WERI-Rb-1 (cell line): ENCODE measurements around the gene ABCC8.

Source experiments
- DNase-seq: peaks from one replicate; pipeline ENCODE4 v3.0.0-alpha.2; 2020
- H3K27ac ChIP-seq: fragments of 250-450 bp; sonication (Bioruptor Pico); 2 replicates; pipeline ENCODE4 v1.5.1; 2020; ENCODE audit warnings: mild to moderate bottlenecking, moderate library complexity
- H3K27me3 ChIP-seq: fragments of 250-450 bp; sonication (Bioruptor Pico); 2 replicates; pipeline ENCODE4 v1.5.1; 2021; ENCODE audit warnings: mild to moderate bottlenecking, low read depth, moderate library complexity; ENCODE audit not compliant: insufficient read depth, severe bottlenecking
- H3K36me3 ChIP-seq: fragments of 250-450 bp; sonication (Bioruptor Pico); 2 replicates; pipeline ENCODE4 v1.5.1; 2020; ENCODE audit warnings: mild to moderate bottlenecking, moderate library complexity
- H3K4me3 ChIP-seq: 2 replicates; pipeline ENCODE4 v1.5.1; 2011; ENCODE audit warnings: low read depth, mild to moderate bottlenecking, control low read depth, low read length
- H3K9me3 ChIP-seq: fragments of 250-450 bp; sonication (Bioruptor Pico); 2 replicates; pipeline ENCODE4 v1.5.1; 2021; ENCODE audit warnings: mild to moderate bottlenecking, moderate library complexity; ENCODE audit not compliant: severe bottlenecking
- CTCF ChIP-seq: IDR thresholded peaks from 2 replicates; pipeline ENCODE4 v1.5.1; 2011; ENCODE audit warnings: low read depth, mild to moderate bottlenecking, control low read depth, inconsistent platforms, low read length

Gene ABCC8

GRCh38 chr11:17379383-17380180 lies 97.1 kb downstream of the ABCC8 start:
- Histone ChIP-seq H3K27ac (no peak overlapping the region), H3K9me3 (peaks cover 3% of the 10 kb centered on the region), H3K27me3 (no peaks in the 10 kb centered on the region), H3K36me3 (peaks cover 17% of the 10 kb centered on the region; the same call in 1 of the 2 replicates), H3K4me3 (no peak overlapping the region)
- no peak for TF ChIP-seq CTCF
- no peak for DNase-seq

DNA sequence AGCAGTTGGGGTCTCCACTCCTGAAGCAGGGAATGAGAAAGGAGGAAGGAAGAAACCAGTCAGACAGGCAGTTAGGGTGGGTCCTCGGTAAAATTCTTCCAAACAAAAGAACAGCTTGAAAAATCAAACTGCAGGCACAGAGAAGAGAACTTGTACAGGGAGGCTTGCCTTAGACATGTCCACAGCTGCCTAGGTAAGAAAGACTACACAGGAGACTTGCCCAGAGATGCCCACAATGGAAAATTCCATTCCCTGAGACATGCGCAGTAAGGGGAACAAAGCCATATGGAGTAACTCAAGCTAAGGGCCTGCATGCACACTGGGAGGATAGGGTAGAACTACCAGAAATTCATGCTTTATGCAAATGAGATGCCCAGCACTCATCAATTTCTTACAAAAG lies 98.0 kb downstream of the ABCC8 start:
- Histone ChIP-seq H3K36me3 (peaks cover 15% of the 10 kb centered on the region; the same call in 1 of the 2 replicates), H3K9me3 (peaks cover 3% of the 10 kb centered on the region), H3K27me3 (no peaks in the 10 kb centered on the region), H3K27ac (no peak overlapping the region), H3K4me3 (no peak overlapping the region)
- DNase-seq, result no peak
- no peak for TF ChIP-seq CTCF

DNA sequence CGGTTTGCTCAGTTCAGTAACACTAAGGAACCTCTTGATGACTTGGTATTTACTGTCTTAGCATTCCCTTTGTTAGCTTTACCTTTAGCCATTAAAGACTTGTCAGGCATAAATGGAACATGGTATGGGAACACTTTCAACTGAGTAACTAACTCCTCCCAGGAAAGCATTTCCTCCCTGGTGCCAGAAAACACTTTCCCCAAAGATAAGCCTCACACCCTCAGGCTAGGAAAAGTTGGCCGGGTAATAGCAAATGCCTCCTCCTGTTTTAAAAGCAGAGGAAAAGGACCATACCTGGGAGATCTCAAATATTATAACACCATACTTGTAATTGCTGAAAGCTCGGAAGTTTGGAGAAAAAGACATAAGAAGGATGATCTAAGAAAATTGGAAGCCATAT lies 100.2 kb downstream of the ABCC8 start:
- H3K36me3 ChIP-seq, result peaks cover 33% of the 10 kb centered on the region
- no peak overlapping the region for H3K27ac ChIP-seq
- no peaks in the 10 kb centered on the region for H3K27me3 ChIP-seq
- H3K9me3 ChIP-seq, result peaks cover 17% of the 10 kb centered on the region
- no peak overlapping the region for H3K4me3 ChIP-seq
- no peak for TF ChIP-seq CTCF
- no peak for DNase-seq

- H3K27ac ChIP-seq, result no peak overlapping the region
- no peak overlapping the region for H3K4me3 ChIP-seq
- peaks cover 26% of the 10 kb centered on the region for H3K9me3 ChIP-seq
- no peaks in the 10 kb centered on the region for H3K27me3 ChIP-seq
- TF ChIP-seq CTCF, result no peak
- peaks cover 38% of the 10 kb centered on the region for H3K36me3 ChIP-seq
- no peak for DNase-seq
These were observed 101.1 kb downstream of the ABCC8 start for GRCh38 chr11:17375547-17375946.

- DNase-seq, result no peak
- Histone ChIP-seq H3K4me3 (no peak overlapping the region), H3K9me3 (peaks cover 44% of the 10 kb centered on the region), H3K36me3 (peaks cover 56% of the 10 kb centered on the region), H3K27ac (no peak overlapping the region), H3K27me3 (no peaks in the 10 kb centered on the region)
- TF ChIP-seq CTCF, result no peak
These were observed 105.0 kb downstream of the ABCC8 start for GRCh38 chr11:17371614-17372013.
